T47D (cell line): ENCODE results near the gene LGMN.

Source experiments
- DNase-seq, 2 experiments: peaks; one replicate each; pipeline versions ENCODE4 v3.0.0 to v3.0.0-alpha.2; 2011 to 2012; ENCODE audit warnings: low read depth in 1 of 2, low spot score in 1 of 2
- JUND ChIP-seq: IDR thresholded peaks from 2 replicates; pipeline ENCODE4 v1.6.1; 2012; ENCODE audit warnings: low read depth
- in situ Hi-C: cut with HindIII; loops from 2 replicates; pipeline ENCODE4 v1.10.0; 2016; ENCODE audit warnings: low sequenced_read_pairs, low pct_unique_long_range_greater_than_20kb

Gene LGMN

DNA sequence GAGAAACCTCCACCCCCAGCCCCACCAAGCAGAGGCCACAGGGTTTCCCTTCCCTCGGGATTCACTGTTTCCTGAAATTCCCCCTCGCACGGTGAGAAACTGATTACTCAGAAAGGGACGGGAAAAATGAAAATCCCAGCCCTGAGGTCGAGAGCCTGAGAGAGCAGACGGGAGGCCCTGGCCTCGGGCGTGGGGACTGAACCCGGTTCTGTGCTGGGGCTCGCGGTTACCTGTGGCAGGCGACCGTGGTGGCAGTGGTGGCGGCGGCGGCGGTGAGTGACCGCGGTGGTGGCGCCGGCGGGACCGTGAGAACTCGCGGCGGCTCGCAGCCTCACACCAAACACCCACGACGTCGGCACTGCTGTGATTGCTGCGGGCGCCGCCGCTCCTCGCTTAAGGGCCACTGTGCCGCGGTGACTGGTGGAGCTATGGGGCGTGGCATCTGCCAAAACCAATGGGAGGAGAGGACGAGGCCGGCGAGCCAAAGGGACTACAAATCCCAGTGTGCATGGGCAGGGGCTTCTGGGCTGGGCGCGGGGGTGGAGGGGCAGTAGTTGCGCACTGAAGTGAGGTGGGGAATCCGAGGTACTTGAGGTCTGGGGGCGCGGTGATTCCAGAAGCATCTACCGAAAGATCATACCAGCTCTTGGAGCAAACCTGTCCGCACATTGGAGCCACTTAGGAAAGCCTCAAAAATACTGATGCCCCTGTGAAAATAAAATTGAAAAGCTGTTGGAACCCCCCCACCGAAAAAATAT is at the start of gene LGMN:
Gene LGMN, minus strand, starts transcription at position 369 of the 758 bp plus-strand sequence. CDS start 15,841 bp downstream, outside the sequence.
- DNase-seq, result peak; percentile 96 to 98
- in situ Hi-C loops, result no loop called here
- TF ChIP-seq JUND, result no peak

DNA sequence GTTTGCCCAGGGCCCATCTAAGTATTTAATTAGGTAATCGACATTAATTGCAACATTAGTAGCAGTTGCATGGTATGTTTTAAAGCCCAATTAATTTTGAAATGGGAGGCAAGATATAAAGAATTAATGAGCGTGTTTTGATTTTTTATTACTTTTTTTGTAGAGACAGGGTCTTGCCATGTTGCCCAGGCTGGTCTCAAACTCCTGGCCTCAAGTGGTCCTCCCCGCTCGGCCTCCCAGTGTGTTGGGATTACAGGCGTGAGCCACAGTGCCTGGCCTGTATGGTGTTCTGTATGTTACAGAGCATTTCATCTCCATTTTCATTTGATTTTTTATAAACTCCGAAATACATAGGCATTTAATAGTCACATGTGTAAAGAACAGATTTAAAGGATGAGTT is 46.5 kb upstream of the LGMN start:
- no peak for TF ChIP-seq JUND
- in situ Hi-C loops, result no loop called here
- no peak for DNase-seq

DNA sequence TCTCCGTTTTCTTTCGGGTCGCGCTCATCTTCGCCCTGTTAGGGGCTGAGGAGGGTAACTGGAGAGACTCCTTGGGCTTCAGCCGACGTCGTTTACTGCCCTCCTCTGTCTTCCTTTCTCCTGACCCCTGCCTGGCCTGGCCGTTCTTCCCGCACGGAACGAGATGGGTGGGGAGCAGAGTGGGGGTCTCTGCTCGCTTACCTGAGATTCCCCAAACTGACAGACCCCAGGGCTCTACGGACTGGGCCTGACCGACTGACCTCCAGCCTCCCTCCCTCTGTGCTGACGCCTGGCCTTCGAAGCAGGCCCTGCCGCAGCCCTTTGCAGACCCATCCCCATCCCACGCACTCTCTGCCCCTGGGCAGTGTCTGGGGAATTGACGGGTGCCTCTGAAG is 46.1 kb upstream of the LGMN start:
- in situ Hi-C loops, result no loop called here
- peak in 1 of 2 experiments; percentile 16 for DNase-seq
- no peak for TF ChIP-seq JUND

DNA sequence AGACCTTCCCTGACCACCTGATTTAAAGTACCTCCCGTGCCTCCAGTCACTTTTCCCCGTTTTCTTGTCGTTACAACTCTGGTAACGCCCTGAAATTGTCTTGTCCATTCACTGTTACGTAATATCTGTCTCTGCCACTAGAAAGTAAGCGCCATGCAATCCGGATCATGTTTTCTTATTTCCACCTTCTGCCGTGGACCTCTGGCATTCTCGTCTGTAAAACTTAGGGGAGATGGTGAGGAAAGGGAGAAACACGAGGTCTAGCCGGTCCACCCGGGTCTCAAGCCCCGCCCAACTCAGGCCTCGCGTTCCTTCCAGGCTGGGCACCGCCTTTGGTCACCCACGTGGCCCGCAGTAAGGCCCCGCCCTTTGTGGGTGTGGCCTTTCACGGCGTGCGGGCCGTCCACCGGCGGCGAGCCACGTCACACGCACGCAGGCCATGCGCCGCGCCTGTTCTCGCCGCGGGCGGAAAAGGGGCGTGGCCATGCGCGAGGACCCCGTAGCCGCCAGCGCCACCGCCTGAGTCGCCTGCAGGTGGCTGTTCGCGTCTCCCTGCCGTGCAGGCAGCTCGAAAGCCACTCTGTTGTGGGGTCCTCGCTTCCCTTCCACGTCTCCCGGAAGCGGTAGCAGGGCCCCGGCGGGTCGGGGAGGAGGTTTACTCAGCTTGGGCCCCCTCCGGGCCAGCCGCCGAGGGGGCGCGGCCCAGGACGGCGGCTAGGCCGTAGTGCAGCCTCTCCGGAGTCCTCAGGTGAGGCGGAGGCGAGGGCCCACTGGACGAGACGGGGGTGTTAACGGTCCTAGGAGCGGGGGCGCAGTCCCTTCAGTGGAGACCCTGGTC is 45.5 kb upstream of the LGMN start, which contains the start of gene GOLGA5:
Gene GOLGA5, plus strand, starts transcription at position 597 of the 838 bp plus-strand sequence. CDS start 3,133 bp downstream, outside the sequence.
- no peak for TF ChIP-seq JUND

DNA sequence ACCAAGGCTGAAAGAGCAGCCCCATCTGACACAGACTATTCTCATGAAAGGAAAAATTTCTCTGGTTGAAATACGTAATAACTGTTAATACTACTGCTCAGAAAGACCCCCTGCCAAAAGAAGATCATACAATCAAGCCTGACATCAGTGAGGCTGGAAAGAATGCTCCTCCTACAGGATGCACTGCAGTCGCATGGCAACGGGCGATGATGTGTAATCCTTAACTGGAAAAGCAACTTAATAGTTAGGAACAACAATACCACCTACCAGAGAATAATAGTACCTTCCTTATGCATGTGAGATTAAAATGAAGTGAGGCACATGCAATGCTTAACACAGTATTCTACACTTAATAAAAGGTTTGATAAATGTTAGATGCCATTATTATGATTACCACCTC is 44.5 kb upstream of the LGMN start:
- in situ Hi-C loops, result no loop called here
- peak in 1 of 2 experiments; percentile 57 for DNase-seq
- no peak for TF ChIP-seq JUND

More for the DNA sequence above, 45.5 kb upstream of the LGMN start, which contains the start of gene GOLGA5:
- in situ Hi-C loops, result no loop called here
- peak; percentile 69 to 99 for DNase-seq

DNA sequence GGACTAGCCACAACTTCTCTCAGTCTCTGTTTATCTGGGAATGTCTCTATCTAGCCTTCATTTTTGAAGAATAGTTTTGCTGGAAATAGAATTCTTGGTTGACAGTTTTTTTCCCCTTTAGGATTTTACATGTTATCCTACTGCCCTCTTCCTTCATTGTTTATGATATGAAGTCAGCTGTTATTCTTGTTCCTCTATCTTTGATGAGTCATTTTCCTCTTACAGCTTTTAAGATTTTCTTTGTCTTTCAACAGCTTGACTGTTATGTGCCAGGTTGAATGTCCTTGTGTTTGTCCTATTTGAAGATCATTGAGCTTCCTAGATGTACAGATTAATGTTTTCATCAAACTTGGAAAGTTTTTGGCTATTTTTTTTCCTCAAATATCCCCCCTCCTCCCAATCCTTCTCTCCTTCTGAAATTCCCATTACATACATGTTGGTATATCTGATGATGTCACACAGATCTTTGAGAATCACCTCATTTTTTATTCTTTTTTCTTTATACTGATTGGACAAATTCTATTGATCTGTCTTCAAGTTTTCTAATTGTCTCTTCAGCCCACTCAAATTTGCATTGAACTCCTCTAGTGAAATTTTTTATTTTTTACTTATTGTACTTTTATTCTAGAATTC is 41.1 kb upstream of the LGMN start:
- DNase-seq, result no peak
- in situ Hi-C loops, result no loop called here
- TF ChIP-seq JUND, result no peak

DNA sequence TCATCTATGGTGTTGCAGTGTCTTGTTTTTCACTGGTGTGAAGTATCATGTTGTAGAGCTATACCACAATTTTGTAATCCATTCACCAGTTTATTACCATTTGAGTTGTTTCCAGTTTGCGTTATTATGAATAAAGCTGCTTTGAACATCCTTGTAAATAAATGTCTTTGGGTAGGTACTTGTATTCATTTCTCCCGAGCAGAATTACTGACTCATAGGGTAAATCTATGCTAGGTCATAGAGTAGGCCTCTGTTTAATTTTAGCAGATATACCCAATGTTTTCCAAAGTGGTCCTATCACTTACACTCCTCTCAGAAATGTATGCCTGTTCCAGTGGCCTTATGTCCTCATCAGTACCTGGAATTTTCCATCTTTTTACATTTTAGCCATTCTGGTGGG is 39.1 kb upstream of the LGMN start:
- DNase-seq, result no peak
- TF ChIP-seq JUND, result no peak
- in situ Hi-C loops, result no loop called here

DNA sequence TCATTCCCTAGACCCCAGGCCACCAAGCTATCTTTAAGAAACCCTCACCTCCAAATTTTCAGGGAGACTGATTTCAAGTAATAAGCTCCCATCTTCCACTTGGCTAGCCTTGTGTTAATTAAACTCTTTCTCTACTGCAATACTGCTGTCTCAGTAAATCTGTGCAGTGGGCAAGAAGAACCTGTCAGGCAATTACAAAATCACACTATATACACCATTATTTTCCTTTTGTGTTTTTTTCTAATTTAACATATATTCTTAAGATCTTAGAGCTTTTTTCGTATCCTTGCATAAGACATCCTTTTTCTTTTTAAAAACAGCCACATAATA is 38.0 kb upstream of the LGMN start:
- no peak for DNase-seq
- TF ChIP-seq JUND, result no peak
- in situ Hi-C loops, result no loop called here

DNA sequence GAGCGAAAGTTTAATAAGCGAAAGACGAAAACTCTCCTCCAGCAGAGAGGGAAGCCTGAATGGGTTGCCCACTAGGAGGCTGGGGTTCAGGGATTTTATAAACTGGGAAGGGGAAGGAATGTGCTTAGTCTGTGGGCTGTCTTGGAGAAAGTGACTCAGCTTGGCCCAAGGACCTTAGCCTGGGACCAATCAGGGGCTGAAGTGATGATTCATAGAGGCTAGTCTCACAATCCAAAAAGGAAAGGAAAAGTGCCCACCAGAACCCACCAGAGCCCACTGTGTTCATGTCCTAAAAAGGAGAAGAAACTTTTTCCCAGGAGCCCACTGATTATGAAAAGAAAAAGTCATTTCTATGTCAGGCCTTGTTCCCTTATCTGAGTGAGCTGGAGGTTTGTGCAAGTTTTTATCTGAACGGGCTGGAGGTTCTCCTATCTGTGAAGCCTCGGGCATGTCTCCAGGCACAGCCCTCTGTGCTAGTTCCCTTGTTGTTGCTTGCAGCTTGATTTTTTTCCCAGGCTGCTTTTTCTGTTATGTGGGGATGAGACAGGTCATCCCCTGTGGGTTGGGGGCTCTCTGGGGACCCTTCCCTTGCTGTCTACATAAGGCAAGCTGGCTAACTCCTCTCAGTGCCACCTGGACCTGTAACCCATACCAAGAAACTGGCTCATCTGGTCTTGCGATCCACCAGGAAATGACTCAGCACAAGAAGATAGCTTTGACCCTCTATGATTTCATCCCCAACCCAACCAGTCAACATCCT is 37.4 kb upstream of the LGMN start:
- TF ChIP-seq JUND, result no peak
- no peak for DNase-seq
- in situ Hi-C loops, result no loop called here

DNA sequence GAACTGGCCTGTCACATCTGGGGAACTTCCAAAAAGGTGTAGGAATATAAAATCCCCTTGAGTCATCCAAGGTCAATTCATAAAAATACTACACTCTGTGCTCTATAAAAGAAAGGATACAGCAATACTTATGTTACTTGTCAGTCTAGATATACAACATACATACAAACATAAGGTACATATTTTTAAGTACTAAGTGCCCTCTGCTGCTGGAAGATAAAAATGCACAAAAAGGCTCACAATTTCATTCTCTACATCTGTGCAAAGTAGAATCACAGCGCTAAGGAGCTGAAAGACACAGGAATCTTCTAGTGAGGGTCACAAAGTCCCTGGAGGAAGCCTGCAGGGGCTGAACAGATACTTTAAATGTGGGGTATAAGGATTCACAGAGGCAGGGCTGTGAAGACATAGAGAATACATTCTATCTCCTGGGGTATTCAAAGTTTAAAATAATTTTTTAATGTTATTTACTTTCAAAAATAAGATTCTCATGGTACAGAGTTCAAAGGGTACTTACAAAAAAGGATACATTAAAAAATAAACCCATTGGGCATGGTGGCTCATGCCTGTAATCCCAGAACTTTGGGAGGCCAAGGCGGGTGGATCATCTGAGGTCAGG is 35.5 kb upstream of the LGMN start:
- peak; percentile 53 to 84 for DNase-seq
- no peak for TF ChIP-seq JUND
- in situ Hi-C loops, result no loop called here

DNA sequence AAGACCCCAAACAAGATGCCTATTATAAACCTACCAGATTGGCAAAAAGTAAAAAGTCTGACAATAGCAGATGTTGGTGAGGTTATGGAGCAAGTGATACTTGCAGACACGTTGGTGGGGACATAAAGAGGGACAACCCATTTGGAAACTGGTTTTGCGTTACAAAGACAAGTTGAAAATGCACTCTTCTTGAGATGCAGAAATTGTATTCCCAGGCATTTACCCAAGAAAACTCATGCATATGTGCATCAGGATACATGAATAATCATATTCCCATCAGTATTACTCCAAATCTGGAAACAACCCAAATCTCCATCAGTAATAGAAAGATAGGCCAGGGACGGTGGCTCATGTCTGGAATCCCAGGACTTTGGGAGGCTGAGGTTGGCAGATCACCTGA is 32.9 kb upstream of the LGMN start:
- DNase-seq, result no peak
- in situ Hi-C loops, result no loop called here
- TF ChIP-seq JUND, result no peak
